ENCODE measurements around the gene GDF10.

The GDF10 gene

DNA sequence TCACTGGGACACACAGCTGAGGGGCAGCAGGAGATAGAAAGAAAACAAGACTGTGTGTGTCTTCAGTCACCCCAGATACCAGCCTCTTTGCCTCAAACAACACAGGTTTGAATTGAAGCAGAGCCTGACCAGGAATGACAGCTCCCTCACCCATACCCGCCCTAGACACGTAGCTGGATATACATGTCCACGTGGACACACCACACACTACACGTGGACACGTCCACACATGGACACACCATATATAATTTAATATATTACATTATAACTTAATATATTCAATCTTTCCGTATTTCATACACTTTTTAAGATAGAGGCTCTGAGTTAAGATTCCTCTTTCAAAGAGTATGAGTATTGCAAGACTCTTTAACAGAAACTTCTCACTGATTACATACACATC is 33.5 kb downstream of the GDF10 start:
- no peak for DNase-seq (ENCODE audit: low read depth)

DNA sequence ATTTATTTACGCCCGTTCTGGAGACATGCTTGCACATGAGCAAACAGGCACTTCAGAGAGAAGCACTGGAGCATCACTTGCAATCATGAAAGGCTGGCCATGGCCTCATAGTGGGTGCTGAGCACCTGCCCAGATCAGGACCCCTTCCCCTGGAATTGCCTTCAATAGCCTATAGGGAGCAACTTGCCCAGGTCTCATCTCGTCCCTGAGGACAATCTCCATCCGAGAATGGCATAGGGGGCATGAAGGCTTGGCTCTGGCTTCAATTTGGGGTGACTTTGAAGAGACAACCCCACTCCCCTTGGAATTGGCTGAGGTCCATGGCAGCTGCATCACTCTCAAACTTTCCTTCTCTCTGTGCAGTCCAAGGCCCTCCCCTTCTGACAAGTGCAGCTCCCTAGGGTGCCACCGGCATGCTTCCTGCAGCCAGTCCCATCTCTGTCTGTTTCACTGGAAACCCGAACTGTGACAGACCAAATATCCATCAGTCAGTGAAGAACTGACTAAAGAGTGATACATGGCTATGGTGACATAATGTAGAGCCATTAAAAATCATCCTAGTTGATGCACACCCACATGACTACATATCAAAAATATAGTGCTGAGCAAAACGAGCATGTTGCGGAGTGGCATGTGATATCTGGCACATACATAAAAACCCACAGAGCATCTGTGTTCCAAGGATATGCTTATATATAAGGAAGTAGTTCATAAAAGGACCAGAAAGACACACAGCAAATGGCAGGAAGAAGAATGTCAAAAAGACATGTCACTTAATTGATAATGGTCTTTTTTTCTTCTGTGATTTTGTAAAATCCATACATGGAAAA is 34.7 kb downstream of the GDF10 start:
- DNase-seq (ENCODE audit: low read depth): no peak

DNA sequence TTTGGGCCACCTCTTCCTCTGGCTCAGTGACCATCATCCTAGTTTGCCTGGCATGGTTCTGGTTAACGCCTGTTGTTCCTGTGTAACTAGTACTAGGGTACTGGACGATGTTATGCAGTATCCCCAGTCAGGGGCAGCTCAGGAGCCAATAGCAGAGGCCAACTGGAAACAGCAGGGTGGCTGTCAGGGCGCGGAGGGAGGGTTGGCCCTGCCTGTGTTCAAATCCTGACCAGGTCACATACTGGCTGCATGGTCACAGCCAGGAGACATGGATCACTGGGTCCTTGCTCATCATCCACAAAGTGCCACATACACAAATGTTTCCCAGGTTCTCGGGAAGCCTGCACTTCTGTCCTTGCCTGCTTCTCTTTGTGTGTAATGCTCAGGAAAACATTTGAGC is 35.9 kb downstream of the GDF10 start:
- DNase-seq (ENCODE audit: low read depth): no peak

DNA sequence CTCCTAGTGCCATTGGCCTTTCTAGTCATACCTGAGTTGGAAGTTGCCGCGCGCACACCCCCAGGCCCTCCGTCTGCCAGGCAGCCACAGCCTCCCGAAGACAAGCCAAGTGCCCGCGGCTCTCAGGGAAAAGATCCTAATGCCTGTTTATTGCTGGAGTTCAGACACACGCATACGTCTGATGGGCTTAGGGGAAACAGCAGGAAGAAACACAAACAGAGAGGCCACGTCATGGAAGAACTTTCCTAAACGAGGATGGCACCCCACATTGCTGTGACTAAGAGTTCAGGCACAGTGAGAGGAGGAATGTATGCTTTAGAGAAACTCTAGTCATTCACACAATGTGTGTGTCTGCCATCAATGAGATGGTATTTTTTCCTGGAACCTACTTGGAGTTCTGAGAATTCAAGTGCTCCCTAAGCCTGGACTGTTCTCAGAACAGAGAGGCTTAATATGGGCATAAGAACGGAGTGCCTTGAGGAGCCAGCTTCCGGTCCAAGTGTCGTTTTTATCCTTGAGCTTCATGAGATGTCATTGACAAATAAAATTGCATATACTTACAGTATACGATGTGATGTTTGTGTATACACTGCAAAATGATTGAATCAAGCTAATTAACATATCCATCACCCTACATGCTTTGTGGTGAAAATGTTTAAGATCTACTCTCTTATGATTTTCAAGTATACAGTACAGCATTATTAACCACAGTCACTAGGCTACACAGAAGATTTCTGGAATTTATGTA is 36.6 kb downstream of the GDF10 start:
- no peak for DNase-seq (ENCODE audit: low read depth)

DNA sequence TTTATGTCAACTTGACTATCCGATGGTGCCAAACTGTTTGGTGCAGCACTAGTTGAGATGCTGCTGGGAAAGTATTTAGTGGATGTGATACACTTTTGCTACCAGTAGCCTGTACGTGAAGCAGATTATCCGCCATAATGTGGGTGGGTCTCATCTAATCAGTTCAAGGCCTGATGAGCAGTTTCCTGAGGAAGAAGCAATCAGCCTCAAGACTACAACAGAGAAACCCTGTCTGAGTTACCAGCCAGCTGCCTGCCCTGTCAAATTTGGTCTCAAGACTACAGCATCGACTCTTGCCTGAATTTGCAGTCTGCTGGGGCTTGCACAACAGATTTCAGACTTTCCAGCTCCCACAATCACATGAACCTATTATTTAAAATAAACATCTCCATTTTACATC is 37.3 kb downstream of the GDF10 start:
- DNase-seq (ENCODE audit: low read depth): no peak

DNA sequence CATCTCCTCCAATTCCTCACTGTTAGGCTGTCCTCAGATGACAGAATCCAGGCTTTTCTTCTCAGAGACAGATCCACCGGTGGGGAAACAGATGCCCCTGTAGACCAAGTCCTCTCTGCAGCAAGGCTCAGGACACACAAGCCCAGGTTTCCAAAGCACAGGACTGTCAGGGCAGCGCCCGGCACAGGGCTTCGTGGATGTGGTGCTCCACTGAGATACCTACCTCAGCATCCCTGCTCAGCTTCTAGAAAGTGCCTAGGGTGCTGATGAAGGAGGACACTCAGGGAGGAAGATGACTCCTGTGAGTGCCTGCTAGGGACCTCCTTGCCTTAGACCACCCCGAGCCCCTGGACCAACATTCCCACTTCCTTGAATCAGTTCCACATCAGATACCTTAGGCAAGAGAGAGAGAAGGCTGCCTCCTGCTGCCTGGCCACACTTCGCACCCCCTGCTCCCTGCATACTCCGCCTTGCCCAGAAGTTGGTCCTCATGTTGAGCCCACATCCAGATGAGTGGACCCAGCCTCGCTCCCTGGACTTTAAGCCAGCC is 39.3 kb downstream of the GDF10 start:
- DNase-seq (ENCODE audit: low read depth): no peak

DNA sequence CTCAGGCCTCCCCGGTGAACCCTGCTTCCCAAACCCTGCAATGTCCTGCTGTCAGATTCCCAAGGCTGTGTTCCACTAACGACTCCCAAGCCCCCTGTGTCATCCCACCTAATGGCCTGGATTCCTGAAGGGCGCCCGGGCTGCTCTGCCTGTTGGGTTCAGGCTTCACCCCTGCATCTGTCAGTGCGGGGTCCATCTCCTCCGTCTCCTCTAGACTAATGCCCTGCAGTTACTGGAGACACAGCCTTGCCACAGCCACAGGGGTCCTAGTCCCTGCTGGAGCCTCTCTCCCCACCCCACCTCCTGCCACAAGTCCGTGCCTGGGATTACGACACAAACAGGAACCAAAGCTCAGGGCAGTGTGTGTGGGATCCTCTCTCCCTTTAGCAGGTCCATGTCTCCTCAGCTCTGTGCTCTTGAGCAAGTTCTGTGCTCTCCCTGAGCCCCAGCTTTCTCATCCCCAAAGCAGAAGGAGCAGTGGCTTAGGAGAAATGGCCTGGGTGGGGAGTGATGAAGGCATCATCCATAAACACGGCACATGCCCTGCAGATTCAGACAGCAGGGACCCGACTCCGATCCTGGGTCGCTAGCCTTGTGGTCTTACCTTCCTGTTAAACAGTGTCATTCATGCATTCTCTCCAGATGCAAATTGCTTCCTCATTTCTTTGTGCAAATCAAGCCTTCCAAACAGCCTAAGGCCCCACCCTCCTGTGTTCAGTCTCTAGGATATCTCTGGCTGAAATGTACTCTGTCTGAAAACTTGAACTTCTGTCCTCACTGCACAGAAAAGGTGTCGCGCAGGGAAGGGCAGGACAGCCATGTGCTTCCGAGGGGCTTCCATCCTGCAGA is 40.0 kb downstream of the GDF10 start:
- no peak for DNase-seq (ENCODE audit: low read depth)

DNA sequence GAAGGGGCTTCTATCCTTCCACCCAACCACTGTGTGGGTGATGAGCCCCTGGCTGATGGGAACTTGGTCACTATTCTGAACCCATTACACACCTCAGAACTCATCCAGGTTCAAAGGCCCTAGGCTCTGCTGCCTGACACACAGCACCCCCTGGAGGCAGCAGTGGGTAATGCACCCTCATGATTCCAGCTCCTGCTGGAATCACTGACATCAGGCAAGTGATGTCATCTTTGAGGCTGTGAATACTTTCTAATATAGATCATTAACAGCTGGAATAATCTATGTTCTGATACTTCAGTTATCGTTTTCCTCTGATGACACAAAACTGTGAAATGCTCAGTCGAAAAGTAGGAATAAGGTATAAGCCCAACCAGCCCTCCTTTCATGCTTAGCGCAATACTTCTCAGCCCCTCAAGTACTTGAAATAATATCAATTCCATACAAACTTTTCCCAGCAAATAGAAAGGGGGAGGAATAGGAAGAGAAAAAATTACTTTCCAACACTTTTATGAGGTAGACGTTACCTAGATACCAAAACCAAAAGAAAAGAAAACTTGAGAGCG is 40.7 kb downstream of the GDF10 start:
- peak; percentile 39 for DNase-seq (ENCODE audit: low read depth)

DNA sequence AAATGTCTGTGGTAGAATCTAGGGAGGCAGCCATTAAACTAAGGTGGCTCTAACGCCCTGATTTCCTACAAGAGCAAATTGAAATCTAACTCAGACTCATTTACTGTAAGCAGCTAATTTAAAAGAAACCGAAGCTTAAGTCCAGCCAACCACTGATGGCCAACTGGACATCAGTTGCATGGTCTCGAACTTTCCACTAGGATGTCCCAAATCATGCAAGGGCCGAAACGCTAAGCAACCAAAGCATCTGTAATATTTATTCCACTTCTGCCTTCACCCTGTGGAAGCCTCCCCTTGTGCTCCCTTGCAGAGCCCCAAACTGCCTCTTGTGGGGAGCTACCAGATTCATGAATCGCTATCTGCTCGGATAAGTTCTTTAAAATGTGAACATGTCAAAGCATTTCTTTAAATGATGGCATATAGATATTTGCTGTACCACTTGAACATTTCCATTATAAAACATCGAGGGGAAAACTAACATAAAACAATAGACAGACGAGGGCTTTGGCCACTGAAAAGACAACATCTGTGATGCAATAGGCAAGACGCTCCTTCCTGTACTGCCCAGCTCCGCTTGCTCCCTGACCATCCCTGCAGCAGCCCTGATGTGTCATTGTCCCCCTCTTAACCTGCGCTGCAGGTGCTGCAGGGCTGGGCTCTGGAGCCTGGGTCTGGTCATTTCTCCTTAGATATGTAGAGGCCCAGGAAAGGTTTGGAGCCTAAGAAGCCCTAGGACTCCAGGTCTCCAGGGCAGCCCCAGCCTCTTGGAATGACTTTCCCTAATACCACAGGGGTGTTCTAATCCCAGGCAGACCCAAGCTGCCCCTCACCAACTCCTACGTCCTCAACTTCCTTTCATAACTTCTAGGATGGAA is 45.2 kb downstream of the GDF10 start:
- DNase-seq (ENCODE audit: low read depth): no peak

DNA sequence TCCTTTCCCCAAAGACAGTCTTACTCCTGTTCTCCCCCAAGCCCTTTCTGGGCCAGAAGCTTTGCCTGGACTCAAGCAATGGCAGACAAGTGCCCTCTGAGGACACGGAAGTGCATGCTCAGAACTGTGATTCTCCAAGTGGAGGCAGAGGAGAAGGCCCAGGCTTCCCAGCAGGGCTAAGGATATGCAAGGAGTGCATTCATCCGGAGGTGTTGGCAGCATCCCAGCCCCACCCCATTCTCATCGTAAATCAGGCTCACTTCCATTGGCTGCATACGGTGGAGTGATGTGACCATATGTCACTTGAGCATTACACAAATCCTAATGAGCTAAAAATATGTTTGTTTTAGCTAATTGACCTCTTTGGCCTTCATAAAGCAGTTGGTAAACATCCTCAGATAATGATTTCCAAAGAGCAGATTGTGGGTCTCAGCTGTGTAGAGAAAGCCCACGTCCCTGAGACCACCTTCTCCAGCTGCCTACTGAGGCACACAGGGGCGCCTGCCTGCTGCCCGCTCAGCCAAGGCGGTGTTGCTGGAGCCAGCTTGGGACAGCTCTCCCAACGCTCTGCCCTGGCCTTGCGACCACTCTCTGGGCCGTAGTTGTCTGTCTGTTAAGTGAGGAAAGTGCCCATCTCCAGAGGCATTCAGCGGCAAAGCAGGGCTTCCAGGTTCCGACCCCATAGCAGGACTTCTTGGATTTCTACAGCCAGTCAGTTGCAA is 46.7 kb downstream of the GDF10 start:
- no peak for DNase-seq (ENCODE audit: low read depth)

DNA sequence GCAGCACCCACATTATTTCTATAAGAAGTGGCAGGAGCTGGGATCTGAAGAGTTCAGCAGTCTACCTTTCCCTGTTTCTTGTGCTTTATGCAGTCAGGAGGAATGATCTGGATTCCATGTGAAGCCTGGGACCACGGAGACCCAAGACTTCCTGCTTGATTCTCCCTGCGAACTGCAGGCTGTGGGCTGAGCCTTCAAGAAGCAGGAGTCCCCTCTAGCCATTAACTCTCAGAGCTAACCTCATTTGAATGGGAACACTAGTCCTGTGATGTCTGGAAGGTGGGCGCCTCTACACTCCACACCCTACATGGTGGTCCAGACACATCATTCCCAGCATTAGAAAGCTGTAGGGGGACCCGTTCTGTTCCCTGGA is 47.3 kb downstream of the GDF10 start:
- no peak for DNase-seq (ENCODE audit: low read depth)

DNA sequence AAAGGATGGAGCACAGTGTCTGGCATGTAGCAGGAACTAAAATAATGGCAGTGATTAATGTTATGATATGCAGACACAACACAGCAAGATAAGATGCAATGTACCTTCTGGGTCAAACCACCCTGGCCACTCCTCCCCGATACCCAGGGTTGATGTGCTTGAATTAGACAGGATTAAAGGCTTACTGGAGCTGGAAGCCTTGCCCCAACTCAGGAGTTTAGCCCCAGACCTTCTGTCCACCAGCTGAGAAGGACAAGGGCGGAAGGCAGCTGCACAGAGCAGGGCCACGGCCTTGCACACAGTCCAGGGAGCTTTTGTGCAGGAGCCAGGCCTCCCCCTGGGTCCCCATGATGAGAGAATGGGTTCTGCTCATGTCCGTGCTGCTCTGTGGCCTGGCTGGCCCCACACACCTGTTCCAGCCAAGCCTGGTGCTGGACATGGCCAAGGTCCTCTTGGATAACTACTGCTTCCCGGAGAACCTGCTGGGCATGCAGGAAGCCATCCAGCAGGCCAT is 48.2 kb downstream of the GDF10 start, which contains the start of gene RBP3:
TSS of gene RBP3 (plus strand) at position 226 of the 514 bp plus-strand sequence. CDS start at position 348, 122 bp downstream.
- DNase-seq (ENCODE audit: low read depth): no peak

DNA sequence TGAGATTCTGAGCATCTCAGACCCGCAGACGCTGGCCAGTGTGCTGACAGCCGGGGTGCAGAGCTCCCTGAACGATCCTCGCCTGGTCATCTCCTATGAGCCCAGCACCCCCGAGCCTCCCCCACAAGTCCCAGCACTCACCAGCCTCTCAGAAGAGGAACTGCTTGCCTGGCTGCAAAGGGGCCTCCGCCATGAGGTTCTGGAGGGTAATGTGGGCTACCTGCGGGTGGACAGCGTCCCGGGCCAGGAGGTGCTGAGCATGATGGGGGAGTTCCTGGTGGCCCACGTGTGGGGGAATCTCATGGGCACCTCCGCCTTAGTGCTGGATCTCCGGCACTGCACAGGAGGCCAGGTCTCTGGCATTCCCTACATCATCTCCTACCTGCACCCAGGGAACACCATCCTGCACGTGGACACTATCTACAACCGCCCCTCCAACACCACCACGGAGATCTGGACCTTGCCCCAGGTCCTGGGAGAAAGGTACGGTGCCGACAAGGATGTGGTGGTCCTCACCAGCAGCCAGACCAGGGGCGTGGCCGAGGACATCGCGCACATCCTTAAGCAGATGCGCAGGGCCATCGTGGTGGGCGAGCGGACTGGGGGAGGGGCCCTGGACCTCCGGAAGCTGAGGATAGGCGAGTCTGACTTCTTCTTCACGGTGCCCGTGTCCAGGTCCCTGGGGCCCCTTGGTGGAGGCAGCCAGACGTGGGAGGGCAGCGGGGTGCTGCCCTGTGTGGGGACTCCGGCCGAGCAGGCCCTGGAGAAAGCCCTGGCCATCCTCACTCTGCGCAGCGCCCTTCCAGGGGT is 48.9 kb downstream of the GDF10 start:
- no peak for DNase-seq (ENCODE audit: low read depth)

DNA sequence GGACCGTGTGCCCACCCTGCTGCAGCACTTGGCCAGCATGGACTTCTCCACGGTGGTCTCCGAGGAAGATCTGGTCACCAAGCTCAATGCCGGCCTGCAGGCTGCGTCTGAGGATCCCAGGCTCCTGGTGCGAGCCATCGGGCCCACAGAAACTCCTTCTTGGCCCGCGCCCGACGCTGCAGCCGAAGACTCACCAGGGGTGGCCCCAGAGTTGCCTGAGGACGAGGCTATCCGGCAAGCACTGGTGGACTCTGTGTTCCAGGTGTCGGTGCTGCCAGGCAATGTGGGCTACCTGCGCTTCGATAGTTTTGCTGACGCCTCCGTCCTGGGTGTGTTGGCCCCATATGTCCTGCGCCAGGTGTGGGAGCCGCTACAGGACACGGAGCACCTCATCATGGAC is 49.5 kb downstream of the GDF10 start:
- no peak for DNase-seq (ENCODE audit: low read depth)

DNA sequence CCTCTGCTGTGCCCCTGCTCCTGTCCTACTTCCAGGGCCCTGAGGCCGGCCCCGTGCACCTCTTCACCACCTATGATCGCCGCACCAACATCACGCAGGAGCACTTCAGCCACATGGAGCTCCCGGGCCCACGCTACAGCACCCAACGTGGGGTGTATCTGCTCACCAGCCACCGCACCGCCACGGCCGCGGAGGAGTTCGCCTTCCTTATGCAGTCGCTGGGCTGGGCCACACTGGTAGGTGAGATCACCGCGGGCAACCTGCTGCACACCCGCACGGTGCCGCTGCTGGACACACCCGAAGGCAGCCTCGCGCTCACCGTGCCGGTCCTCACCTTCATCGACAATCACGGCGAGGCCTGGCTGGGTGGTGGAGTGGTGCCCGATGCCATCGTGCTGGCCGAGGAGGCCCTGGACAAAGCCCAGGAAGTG is 50.0 kb downstream of the GDF10 start:
- no peak for DNase-seq (ENCODE audit: low read depth)

DNA sequence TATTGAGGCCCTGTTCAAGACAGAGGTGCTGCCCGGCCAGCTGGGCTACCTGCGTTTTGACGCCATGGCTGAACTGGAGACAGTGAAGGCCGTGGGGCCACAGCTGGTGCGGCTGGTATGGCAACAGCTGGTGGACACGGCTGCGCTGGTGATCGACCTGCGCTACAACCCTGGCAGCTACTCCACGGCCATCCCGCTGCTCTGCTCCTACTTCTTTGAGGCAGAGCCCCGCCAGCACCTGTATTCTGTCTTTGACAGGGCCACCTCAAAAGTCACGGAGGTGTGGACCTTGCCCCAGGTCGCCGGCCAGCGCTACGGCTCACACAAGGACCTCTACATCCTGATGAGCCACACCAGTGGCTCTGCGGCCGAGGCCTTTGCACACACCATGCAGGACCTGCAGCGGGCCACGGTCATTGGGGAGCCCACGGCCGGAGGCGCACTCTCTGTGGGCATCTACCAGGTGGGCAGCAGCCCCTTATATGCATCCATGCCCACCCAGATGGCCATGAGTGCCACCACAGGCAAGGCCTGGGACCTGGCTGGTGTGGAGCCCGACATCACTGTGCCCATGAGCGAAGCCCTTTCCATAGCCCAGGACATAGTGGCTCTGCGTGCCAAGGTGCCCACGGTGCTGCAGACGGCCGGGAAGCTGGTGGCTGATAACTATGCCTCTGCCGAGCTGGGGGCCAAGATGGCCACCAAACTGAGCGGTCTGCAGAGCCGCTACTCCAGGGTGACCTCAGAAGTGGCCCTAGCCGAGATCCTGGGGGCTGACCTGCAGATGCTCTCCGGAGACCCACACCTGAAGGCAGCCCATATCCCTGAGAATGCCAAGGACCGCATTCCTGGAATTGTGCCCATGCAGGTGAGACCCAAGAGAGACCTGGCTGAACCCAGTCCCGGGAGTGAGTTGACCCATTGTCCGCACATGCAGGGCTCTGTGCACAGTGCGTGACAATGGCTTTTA is 51.0 kb downstream of the GDF10 start:
- no peak for DNase-seq (ENCODE audit: low read depth)

DNA sequence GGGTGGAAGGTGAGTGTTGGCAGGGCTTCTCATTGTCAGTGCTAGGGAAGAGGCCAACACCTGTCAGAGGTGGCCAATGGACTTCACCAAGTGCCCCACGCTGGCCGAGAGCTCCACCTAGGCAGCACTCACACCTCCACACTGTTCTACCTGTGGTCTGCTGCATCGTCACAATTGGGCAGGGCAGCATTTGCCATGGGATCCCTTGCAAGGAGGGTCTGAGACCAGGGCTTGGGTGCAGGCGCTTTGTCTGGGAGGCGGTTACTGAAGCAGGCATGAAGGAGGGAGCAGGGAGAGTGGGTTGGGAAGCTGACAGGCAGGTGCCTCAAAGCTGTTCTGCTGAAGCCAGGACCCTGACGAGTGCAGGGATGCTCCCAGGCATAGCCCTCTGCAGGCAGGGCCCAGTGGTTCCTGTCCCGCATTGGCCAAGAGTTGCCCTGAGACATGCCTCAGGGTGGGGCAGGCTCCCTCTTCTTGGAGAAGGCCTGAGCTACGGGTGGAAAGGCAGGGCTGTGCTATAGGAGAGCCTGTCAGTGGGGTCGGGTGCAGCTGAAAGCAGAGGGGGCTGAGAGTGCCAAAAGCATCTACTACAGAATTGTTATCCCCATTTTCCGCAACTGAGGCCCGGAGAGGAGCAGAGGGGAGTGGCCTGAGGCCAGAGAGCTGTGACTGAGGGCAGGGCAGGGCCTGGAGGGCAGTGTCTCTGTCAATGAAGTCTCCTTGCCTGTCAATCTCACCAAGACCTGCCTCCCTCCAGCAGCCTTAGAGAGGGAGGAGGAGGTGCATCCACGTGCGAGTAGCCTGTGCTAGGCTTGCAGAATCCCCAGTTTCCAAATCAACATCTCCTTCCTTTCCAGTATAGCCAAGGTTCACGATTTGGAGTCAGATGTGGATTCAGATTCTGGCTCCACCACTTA is 52.2 kb downstream of the GDF10 start:
- DNase-seq (ENCODE audit: low read depth): no peak
